ENCODE results near the gene PCBP3. TPM values are rescaled to one million over a fixed set of nuclear protein-coding genes. Genes with fewer than 3 reads are reported as not detected.

PCBP3 gene
- total and polyA plus RNA-seq, 2 donors from 2014 or later, result 2.3 to 5.4 TPM

DNA sequence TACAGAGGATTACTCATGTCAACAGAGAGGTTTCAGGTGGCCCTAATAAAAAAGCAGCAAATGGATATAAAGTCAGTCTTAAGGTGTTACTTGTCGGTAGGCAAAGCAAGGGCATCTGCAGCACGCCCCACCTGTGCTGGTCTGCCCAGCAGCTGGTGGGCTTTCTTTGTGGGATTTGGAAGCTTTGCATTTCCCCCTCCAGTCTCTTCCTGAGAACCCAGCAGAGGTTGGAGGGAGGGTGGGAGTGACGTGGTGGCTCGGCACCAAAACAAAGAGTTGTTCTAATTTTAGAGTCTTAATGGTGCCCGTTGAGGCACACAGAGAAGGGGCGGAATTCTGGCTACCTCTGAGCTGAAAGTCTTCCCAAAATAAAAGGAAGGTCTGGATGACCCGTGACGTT is 4.8 kb upstream of the PCBP3 start:
- Histone ChIP-seq H3K27me3 (ENCODE audit: control insufficient read depth, insufficient read depth, low read length) (no peaks in the 10 kb centered on the region), H3K9me3 (ENCODE audit: control insufficient read depth in 2 of 3, insufficient read depth in 1 of 3, low read length in 3 of 3) (peaks cover 0 to 5% (median 0%) of the 10 kb centered on the region in 3 donors), H3K27ac (ENCODE audit: low read depth in 2 of 2, low read length in 2 of 2) (no peak overlapping the region), H3K9ac (ENCODE audit: low read length in 3 of 3) (no peak overlapping the region), H3K36me3 (ENCODE audit: control insufficient read depth in 2 of 3, insufficient read depth in 3 of 3, low read length in 3 of 3) (no peaks in the 10 kb centered on the region), H3K4me1 (ENCODE audit: control insufficient read depth in 2 of 3, insufficient read depth in 2 of 3, low read depth in 1 of 3, low read length in 3 of 3) (peaks cover 0 to 2% (median 0%) of the 10 kb centered on the region in 3 donors), H3K4me3 (ENCODE audit: low read length in 3 of 3) (no peak overlapping the region)
- TF ChIP-seq CTCF (IDR thresholded peaks at IDR 0.05; ENCODE audit: borderline replicate concordance, extremely low read depth, insufficient read depth), result no peak
- FAIRE-seq, result no peak
- intact Hi-C loops (cut with DNase I), result no loop called here
- no peak for DNase-seq

GRCh38 chr21:45639206-45640000 is 4.1 kb upstream of the PCBP3 start:
- Histone ChIP-seq H3K4me1 (ENCODE audit: control insufficient read depth in 2 of 3, insufficient read depth in 2 of 3, low read depth in 1 of 3, low read length in 3 of 3) (peaks cover 0 to 2% (median 0%) of the 10 kb centered on the region in 3 donors), H3K27me3 (ENCODE audit: control insufficient read depth, insufficient read depth, low read length) (peaks cover 1% of the 10 kb centered on the region), H3K9ac (ENCODE audit: low read length in 3 of 3) (no peak overlapping the region), H3K4me3 (ENCODE audit: low read length in 3 of 3) (no peak overlapping the region), H3K36me3 (ENCODE audit: control insufficient read depth in 2 of 3, insufficient read depth in 3 of 3, low read length in 3 of 3) (no peaks in the 10 kb centered on the region), H3K27ac (ENCODE audit: low read depth in 2 of 2, low read length in 2 of 2) (no peak overlapping the region), H3K9me3 (ENCODE audit: control insufficient read depth in 2 of 3, insufficient read depth in 1 of 3, low read length in 3 of 3) (peaks cover 0 to 5% (median 0%) of the 10 kb centered on the region in 3 donors)
- FAIRE-seq, result no peak
- peak in 1 of 5 donors; percentile 24 for DNase-seq
- intact Hi-C loops (cut with DNase I), result no loop called here
- no peak for TF ChIP-seq CTCF (IDR thresholded peaks at IDR 0.05; ENCODE audit: borderline replicate concordance, extremely low read depth, insufficient read depth)

DNA sequence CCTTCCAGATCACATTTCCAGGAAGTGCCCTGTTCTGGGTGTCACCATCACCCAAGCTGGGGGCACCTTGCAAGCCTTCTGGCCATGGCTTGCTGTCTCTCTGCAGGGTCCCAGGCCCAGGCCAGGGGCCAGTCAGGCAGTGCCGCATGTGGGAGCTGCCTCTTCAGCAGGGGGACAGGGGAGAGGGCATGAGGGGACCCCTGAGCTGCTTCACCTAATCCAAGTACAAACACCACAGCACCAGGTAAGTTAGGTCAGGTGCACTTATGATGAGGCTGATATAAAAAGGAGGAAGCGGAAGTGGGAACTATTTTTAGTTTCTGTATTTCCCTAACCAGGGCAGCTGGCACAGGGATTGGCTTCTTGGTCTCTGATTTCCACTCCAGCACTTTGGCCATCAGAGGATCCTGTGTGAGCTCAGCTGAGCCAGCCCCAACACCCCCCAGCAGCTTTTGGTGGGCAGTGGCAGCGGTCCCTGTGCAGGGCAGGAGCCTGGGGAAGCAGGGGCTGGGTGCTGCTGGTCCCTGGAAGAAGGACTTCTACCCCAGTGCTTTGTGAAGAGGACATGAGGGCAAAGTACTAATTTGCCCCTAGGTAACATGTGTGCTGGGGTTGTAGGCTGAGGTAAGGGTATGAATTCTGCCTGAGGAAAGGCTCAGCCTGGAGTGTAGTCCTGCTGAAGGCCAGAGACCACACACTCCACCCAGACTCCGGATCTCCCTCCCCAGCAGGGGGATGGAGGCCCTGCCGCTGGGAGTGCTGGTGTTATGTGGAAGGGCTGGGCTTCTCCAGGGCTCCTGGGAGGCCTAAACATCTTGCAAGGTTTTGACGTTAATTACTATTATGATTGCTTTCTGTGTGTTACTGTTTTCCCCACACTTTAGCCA is 3.3 kb upstream of the PCBP3 start:
- Histone ChIP-seq H3K4me1 (ENCODE audit: control insufficient read depth in 2 of 3, insufficient read depth in 2 of 3, low read depth in 1 of 3, low read length in 3 of 3) (peaks cover 0 to 2% (median 0%) of the 10 kb centered on the region in 3 donors), H3K27ac (ENCODE audit: low read depth in 2 of 2, low read length in 2 of 2) (no peak overlapping the region), H3K9ac (ENCODE audit: low read length in 3 of 3) (no peak overlapping the region), H3K27me3 (ENCODE audit: control insufficient read depth, insufficient read depth, low read length) (peaks cover 7% of the 10 kb centered on the region), H3K4me3 (ENCODE audit: low read length in 3 of 3) (no peak overlapping the region), H3K9me3 (ENCODE audit: control insufficient read depth in 2 of 3, insufficient read depth in 1 of 3, low read length in 3 of 3) (peaks cover 0 to 4% (median 0%) of the 10 kb centered on the region in 3 donors), H3K36me3 (ENCODE audit: control insufficient read depth in 2 of 3, insufficient read depth in 3 of 3, low read length in 3 of 3) (no peaks in the 10 kb centered on the region)
- DNase-seq (no peak), FAIRE-seq (no peak)
- no peak for TF ChIP-seq CTCF (IDR thresholded peaks at IDR 0.05; ENCODE audit: borderline replicate concordance, extremely low read depth, insufficient read depth)
- intact Hi-C loops (cut with DNase I), result no loop called here

Measured in kidney (tissue), 14 donors.